ENCODE data around the gene CST2.
"Not testable (repeated sequence)": the region's sequence is repeated elsewhere in the genome, so short reads cannot be mapped to it uniquely, and the experiment has no call there.

Gene CST2

DNA sequence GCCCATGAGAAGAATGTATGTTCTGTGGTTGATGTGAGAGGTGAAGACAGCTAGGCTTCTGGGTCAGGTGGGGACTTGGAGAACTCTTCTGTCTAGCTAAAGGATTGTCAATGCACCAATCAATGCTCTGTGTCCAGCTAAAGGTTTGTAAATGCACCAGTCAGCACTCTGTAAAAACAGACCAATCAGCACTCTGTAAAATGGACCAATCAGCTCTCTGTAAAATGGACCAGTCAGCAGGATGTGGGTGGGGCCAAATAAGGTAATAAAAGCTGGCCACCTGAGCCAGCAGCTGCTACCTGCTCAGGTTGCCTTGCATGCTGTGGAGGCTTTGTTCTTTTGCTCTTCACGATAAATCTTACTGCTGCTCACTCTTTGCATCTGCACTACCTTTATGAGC is 15.0 kb downstream of the CST2 start:
- H3K36me3 ChIP-seq (ENCODE audit: control insufficient read depth, insufficient read depth, low read length); H3K9me3 ChIP-seq (ENCODE audit: control insufficient read depth, low read length); H3K4me1 ChIP-seq (ENCODE audit: control insufficient read depth, insufficient read depth, low read length); H3K27ac ChIP-seq (ENCODE audit: insufficient read depth, low read depth, low read length, poor library complexity, severe bottlenecking); H3K27me3 ChIP-seq (ENCODE audit: control insufficient read depth, insufficient read depth, low read length, poor library complexity, severe bottlenecking); H3K4me3 ChIP-seq (ENCODE audit: insufficient read depth, low read depth, low read length): not testable (repeated sequence)
- 96 to 100% methylated on average over 1 of the region's 1 CpG for WGBS, 2 experiments

DNA sequence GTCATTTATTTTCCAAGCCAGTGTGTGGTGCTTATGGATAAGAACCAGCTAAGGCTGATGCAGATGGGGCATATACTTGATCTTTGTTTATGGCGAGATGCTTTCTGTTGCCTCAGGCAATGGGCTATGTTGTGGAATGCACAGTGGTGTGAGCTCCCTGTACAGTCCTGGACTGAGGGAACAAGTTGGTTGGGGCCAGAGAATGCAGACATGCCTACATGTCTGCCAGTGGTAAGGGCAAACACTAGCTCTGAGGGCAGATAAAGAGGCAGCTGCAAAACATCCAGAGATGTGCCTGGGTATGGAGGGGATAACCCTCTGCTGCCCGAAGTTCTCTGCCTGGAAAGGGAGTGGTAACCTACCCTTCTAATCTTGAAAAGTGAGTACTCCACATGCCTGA is 16.2 kb downstream of the CST2 start:
- H3K27ac ChIP-seq (ENCODE audit: insufficient read depth, low read depth, low read length, poor library complexity, severe bottlenecking); H3K27me3 ChIP-seq (ENCODE audit: control insufficient read depth, insufficient read depth, low read length, poor library complexity, severe bottlenecking); H3K36me3 ChIP-seq (ENCODE audit: control insufficient read depth, insufficient read depth, low read length); H3K9me3 ChIP-seq (ENCODE audit: control insufficient read depth, low read length); H3K4me1 ChIP-seq (ENCODE audit: control insufficient read depth, insufficient read depth, low read length); H3K4me3 ChIP-seq (ENCODE audit: insufficient read depth, low read depth, low read length): not testable (repeated sequence)
- 91 to 95% methylated on average over 2 of the region's 2 CpGs for WGBS, 2 experiments

DNA sequence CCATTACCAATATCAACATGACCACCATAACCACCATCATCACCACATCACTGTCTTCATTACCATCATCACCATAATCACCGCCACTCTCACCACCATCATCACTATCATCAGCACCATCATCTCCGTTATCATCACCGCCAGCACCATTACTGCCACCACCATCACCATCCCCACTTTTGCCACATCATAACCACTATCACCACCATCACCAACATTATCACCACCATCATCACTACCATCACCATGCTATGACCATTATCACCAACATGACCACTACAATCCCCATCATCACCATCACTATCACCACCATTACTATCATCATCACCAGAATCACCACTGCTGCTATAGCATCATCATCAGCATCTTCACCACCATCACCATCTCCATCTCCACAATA is 25.7 kb downstream of the CST2 start:
- Histone ChIP-seq H3K36me3 (ENCODE audit: control insufficient read depth, insufficient read depth, low read length) (no peaks in the 10 kb centered on the region), H3K9me3 (ENCODE audit: control insufficient read depth, low read length) (no peaks in the 10 kb centered on the region), H3K27me3 (ENCODE audit: control insufficient read depth, insufficient read depth, low read length, poor library complexity, severe bottlenecking) (no peaks in the 10 kb centered on the region), H3K27ac (ENCODE audit: insufficient read depth, low read depth, low read length, poor library complexity, severe bottlenecking) (no peak overlapping the region), H3K4me3 (ENCODE audit: insufficient read depth, low read depth, low read length) (no peak overlapping the region), H3K4me1 (ENCODE audit: control insufficient read depth, insufficient read depth, low read length) (no peaks in the 10 kb centered on the region)
- 92 to 93% methylated on average over 3 of the region's 3 CpGs for WGBS, 2 experiments

DNA sequence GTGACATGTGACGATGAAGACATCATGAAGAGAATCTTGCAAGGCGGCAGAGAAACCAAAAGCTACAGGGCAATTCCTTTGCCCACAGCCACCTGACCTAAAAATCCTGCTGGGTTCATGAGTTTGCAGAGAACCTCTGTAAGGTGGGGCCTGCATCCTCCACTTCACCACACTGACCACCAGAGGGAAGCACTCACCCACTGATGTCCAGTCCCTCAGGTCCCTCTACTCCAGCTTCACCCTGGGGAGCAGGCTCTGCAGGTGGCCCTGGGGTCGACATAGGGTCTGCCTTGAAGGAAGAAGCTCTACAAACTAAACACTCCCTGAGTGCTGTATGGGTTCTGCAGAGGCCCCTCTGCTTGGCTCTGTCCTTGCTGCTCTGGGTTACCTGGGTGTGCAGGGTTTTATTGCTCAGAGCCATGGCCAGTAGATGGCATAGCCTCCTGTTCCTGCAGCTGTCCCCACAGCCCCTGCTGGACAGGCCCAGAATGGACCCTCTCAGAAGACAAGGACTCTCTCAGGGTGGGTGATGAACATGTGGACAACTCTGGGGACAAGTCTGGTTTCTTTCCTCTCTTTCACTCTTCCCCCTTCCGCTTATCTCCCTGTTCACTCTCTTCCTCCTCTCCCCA is 27.2 kb downstream of the CST2 start:
- H3K4me1 ChIP-seq (ENCODE audit: control insufficient read depth, insufficient read depth, low read length); H3K36me3 ChIP-seq (ENCODE audit: control insufficient read depth, insufficient read depth, low read length); H3K27ac ChIP-seq (ENCODE audit: insufficient read depth, low read depth, low read length, poor library complexity, severe bottlenecking); H3K9me3 ChIP-seq (ENCODE audit: control insufficient read depth, low read length); H3K4me3 ChIP-seq (ENCODE audit: insufficient read depth, low read depth, low read length); H3K27me3 ChIP-seq (ENCODE audit: control insufficient read depth, insufficient read depth, low read length, poor library complexity, severe bottlenecking): not testable (repeated sequence)
- WGBS, 2 experiments = 49 to 57% methylated on average over 4 of the region's 4 CpGs

DNA sequence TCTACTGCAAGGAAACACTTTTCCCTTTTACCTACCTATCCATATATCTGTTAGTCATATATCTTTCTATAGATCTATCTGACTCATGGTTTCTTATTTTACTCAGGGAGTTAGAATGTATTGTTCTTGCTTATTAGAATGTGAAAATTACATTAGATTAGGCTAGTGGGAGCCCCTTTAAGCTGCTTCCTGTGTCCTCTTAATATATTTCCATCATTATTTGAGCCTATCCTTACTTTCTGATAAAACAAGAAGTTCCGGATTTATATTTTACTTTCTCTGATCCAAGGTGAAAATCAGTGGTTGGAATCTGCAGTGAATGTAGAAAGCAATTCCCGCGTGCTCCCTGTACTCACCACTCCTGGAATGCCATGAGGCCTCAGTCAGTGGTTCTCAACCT is 31.0 kb downstream of the CST2 start:
- no peaks in the 10 kb centered on the region for H3K4me1 ChIP-seq (ENCODE audit: control insufficient read depth, insufficient read depth, low read length)
- 87 to 96% methylated on average over 3 of the region's 3 CpGs for WGBS, 2 experiments

DNA sequence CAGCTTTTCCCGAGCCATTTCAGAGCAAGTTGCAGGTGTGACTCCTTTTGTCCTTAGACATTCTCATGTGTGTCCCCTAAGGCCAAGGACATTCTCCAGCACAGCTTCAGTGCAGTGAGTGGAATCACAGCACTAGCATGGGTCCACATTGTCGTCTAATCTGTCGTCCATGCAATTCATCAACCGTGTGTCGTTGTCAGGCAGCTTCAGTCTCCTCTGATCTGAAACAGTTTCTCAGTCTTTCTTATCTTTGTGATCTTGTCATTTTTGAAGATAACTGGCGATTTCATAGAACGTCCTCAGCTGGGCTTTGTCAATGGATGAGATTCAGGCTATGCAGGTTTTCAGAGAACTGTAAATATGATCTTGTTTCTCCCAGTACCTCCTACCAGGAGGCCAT is 31.7 kb downstream of the CST2 start:
- Histone ChIP-seq H3K4me3 (ENCODE audit: insufficient read depth, low read depth, low read length) (no peak overlapping the region), H3K9me3 (ENCODE audit: control insufficient read depth, low read length) (no peaks in the 10 kb centered on the region), H3K27me3 (ENCODE audit: control insufficient read depth, insufficient read depth, low read length, poor library complexity, severe bottlenecking) (no peaks in the 10 kb centered on the region), H3K4me1 (ENCODE audit: control insufficient read depth, insufficient read depth, low read length) (no peaks in the 10 kb centered on the region), H3K27ac (ENCODE audit: insufficient read depth, low read depth, low read length, poor library complexity, severe bottlenecking) (no peak overlapping the region), H3K36me3 (ENCODE audit: control insufficient read depth, insufficient read depth, low read length) (no peaks in the 10 kb centered on the region)
- WGBS, 2 experiments = 78 to 79% methylated on average over 7 of the region's 7 CpGs

More for the DNA sequence above, 31.0 kb downstream of the CST2 start:
- Histone ChIP-seq H3K4me3 (ENCODE audit: insufficient read depth, low read depth, low read length) (no peak overlapping the region), H3K27ac (ENCODE audit: insufficient read depth, low read depth, low read length, poor library complexity, severe bottlenecking) (no peak overlapping the region), H3K9me3 (ENCODE audit: control insufficient read depth, low read length) (no peaks in the 10 kb centered on the region), H3K27me3 (ENCODE audit: control insufficient read depth, insufficient read depth, low read length, poor library complexity, severe bottlenecking) (no peaks in the 10 kb centered on the region), H3K36me3 (ENCODE audit: control insufficient read depth, insufficient read depth, low read length) (no peaks in the 10 kb centered on the region)

DNA sequence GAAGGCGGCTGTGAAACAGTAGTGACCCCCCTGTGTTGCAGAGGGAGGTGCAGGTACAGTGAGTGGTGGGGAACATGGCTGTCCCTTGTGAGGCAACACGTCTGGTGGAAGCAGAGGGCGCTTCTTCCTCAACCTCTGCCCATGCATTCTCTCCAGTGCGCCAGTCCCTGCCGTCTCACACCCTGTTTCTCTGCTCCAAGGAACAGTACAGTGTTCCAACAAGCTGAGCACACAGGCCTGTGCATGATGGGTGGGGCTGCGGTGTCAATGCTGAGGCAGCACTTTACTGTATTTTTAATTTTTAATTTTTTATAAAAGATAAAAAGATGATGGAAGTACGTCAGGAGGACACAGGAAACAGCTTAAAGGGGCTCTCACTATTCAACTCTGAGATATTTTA is 32.5 kb downstream of the CST2 start:
- H3K4me3 ChIP-seq (ENCODE audit: insufficient read depth, low read depth, low read length) = no peak overlapping the region
- no peaks in the 10 kb centered on the region for H3K4me1 ChIP-seq (ENCODE audit: control insufficient read depth, insufficient read depth, low read length)
- no peaks in the 10 kb centered on the region for H3K36me3 ChIP-seq (ENCODE audit: control insufficient read depth, insufficient read depth, low read length)
- H3K27ac ChIP-seq (ENCODE audit: insufficient read depth, low read depth, low read length, poor library complexity, severe bottlenecking) = no peak overlapping the region
- no peaks in the 10 kb centered on the region for H3K27me3 ChIP-seq (ENCODE audit: control insufficient read depth, insufficient read depth, low read length, poor library complexity, severe bottlenecking)
- 89 to 91% methylated on average over 5 of the region's 7 CpGs for WGBS, 2 experiments
- no peaks in the 10 kb centered on the region for H3K9me3 ChIP-seq (ENCODE audit: control insufficient read depth, low read length)

DNA sequence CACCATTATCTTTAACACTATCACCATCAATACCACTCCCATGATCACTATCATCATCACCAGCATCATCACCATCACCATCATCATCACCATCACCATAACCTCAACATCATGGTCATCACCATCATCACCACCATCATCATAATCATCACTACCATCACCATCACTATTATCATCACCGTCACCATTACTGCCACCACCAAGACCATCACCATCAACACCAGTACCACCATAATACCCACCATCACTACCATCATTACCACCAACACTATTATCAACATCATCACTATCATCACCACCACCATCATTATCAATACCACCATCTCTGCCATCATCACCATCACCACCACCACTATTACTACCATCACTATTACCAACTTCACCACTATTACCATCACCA is 43.1 kb downstream of the CST2 start:
- Histone ChIP-seq H3K27me3 (ENCODE audit: control insufficient read depth, insufficient read depth, low read length, poor library complexity, severe bottlenecking) (no peaks in the 10 kb centered on the region), H3K27ac (ENCODE audit: insufficient read depth, low read depth, low read length, poor library complexity, severe bottlenecking) (no peak overlapping the region), H3K4me1 (ENCODE audit: control insufficient read depth, insufficient read depth, low read length) (no peaks in the 10 kb centered on the region), H3K4me3 (ENCODE audit: insufficient read depth, low read depth, low read length) (no peak overlapping the region), H3K36me3 (ENCODE audit: control insufficient read depth, insufficient read depth, low read length) (no peaks in the 10 kb centered on the region), H3K9me3 (ENCODE audit: control insufficient read depth, low read length) (no peaks in the 10 kb centered on the region)
- 89 to 91% methylated on average over 1 of the region's 1 CpG for WGBS, 2 experiments

DNA sequence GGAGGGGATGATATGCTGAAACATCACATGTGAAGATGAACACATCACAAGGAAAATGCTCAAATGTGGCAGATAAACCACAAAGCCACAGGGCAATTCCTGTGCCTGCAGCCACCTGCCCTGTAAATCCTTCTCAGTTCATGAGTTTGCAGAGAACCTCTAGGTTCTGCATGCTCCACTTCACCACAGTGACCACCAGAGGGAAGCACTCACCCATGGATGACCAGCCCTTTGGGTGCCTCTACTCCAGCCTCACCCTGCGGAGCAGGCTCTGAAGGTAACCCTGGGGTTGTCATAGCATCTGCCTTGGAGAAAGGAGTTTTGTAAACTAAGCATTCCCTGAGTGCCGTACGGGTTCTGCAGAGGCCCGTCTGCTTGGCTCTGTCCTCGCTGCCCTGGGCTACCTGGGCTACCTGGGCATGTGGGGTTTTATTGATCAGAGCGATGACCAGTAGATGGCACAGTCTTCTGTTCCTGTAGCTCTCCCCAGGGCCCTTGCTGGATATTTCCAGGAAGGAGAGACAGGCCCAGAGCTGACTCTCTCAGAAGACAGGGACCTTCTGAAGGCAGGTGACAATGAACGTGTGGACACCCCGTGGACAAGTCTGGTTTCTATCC is 44.1 kb downstream of the CST2 start:
- no peaks in the 10 kb centered on the region for H3K36me3 ChIP-seq (ENCODE audit: control insufficient read depth, insufficient read depth, low read length)
- 70 to 73% methylated on average over 8 of the region's 8 CpGs for WGBS, 2 experiments
- H3K27ac ChIP-seq (ENCODE audit: insufficient read depth, low read depth, low read length, poor library complexity, severe bottlenecking) = no peak overlapping the region
- H3K4me3 ChIP-seq (ENCODE audit: insufficient read depth, low read depth, low read length) = no peak overlapping the region
- H3K4me1 ChIP-seq (ENCODE audit: control insufficient read depth, insufficient read depth, low read length) = no peaks in the 10 kb centered on the region
- no peaks in the 10 kb centered on the region for H3K9me3 ChIP-seq (ENCODE audit: control insufficient read depth, low read length)
- no peaks in the 10 kb centered on the region for H3K27me3 ChIP-seq (ENCODE audit: control insufficient read depth, insufficient read depth, low read length, poor library complexity, severe bottlenecking)

DNA sequence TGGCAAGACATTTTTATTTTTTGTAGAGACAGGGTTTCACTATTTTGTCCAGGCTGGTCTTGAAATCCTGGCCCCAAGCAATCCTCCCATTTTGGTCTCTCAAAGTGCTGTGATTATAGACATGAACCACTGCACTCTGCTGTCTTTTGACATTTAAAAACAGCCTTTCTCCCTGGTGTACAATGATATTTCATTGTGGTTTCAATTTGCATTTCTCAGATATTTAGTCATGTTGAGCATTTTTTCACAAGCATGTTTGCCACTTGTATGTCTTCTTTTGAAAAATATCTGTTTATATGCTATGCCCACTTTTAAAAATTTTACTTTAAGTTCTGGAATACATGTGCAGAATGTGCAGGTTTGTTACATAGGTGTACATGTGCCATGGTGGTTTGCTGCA is 47.9 kb downstream of the CST2 start:
- H3K4me1 ChIP-seq (ENCODE audit: control insufficient read depth, insufficient read depth, low read length); H3K4me3 ChIP-seq (ENCODE audit: insufficient read depth, low read depth, low read length); H3K36me3 ChIP-seq (ENCODE audit: control insufficient read depth, insufficient read depth, low read length); H3K27me3 ChIP-seq (ENCODE audit: control insufficient read depth, insufficient read depth, low read length, poor library complexity, severe bottlenecking); H3K27ac ChIP-seq (ENCODE audit: insufficient read depth, low read depth, low read length, poor library complexity, severe bottlenecking); H3K9me3 ChIP-seq (ENCODE audit: control insufficient read depth, low read length): not testable (repeated sequence)

DNA sequence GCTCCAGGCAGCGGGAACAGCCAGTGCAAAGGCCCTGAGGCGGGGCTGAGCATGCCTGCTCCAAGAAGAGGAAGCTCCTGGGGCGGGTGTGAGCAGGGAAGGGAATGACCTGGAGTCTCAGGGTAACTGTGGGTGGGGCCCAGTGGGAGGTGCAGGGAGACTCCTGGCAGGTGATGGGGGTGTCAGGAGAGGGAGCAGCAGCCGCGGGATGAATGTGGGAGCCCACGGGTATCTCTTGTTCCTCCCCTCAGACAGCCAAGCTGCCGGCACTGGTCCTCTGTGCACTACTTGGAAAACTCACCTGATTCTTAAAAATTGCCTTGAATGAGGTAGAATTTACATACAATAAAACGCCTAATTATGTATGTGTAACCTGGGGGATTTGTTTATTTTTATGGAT is 49.1 kb downstream of the CST2 start:
- 90% methylated on average over 7 to 8 of the region's 8 CpGs for WGBS, 2 experiments
- not testable (repeated sequence) for H3K9me3 ChIP-seq (ENCODE audit: control insufficient read depth, low read length)

More for the DNA sequence above, 49.1 kb downstream of the CST2 start:
- H3K27ac ChIP-seq (ENCODE audit: insufficient read depth, low read depth, low read length, poor library complexity, severe bottlenecking); H3K4me3 ChIP-seq (ENCODE audit: insufficient read depth, low read depth, low read length); H3K4me1 ChIP-seq (ENCODE audit: control insufficient read depth, insufficient read depth, low read length); H3K36me3 ChIP-seq (ENCODE audit: control insufficient read depth, insufficient read depth, low read length); H3K27me3 ChIP-seq (ENCODE audit: control insufficient read depth, insufficient read depth, low read length, poor library complexity, severe bottlenecking): not testable (repeated sequence)

All from ectodermal cell (in vitro differentiated cells).